ENCODE results near the gene LCMT2. TPM values are rescaled to one million over a fixed set of nuclear protein-coding genes. Genes with fewer than 3 reads are reported as not detected.

Gene LCMT2
- total RNA-seq, result 1 to 10 TPM; 5.2 to 8.1 (median 6.7) TPM

GRCh38 chr15:43329960-43330779 lies at the start of gene LCMT2:
TSS of gene LCMT2 (minus strand) at chr15:43330573. CDS start at chr15:43330489, 84 bp downstream.
- DNase-seq, result peak; percentile 60
- TF ChIP-seq CTCF (IDR thresholded peaks at IDR 0.05) (peak in 1 of 6 experiments; percentile 23), POLR2A (IDR thresholded peaks at IDR 0.05) (peak in 2 of 4 donors; percentile 36 to 66)
- H3K27ac ChIP-seq, result peak within 1 kb of the TSS; percentile 85 to 97 (median 94)
- WGBS, 2 donors, result 0 to 1% methylated on average over 7 to 15 of the region's 86 CpGs
- H3K27me3 ChIP-seq, result no peaks in the 10 kb centered on the region
- no peaks in the 10 kb centered on the region for H3K9me3 ChIP-seq
- intact Hi-C loops (cut with DNase I), result no loop called here
- H3K36me3 ChIP-seq, result peaks cover 0 to 3% (median 0%) of the 10 kb centered on the region in 3 donors
- H3K4me1 ChIP-seq, result peaks cover 16 to 24% (median 19%) of the 10 kb centered on the region in 3 donors
- H3K4me3 ChIP-seq, result peak within 1 kb of the TSS; percentile 61 to 84 (median 76)

GRCh38 chr15:43378601-43379000 lies 48.2 kb upstream of the LCMT2 start:
- H3K27me3 ChIP-seq, result no peaks in the 10 kb centered on the region
- peaks cover 0 to 73% (median 0%) of the 10 kb centered on the region in 3 donors for H3K36me3 ChIP-seq
- no peaks in the 10 kb centered on the region for H3K9me3 ChIP-seq
- H3K4me1 ChIP-seq, result no peaks in the 10 kb centered on the region
- no peak overlapping the region for H3K4me3 ChIP-seq
- intact Hi-C loops (cut with DNase I), result no loop called here
- TF ChIP-seq CTCF (IDR thresholded peaks at IDR 0.05) (no peak), POLR2A (IDR thresholded peaks at IDR 0.05) (no peak)
- DNase-seq, result no peak
- no peak overlapping the region for H3K27ac ChIP-seq

GRCh38 chr15:43376017-43376705 lies 45.8 kb upstream of the LCMT2 start:
- intact Hi-C loops (cut with DNase I), result no loop called here
- TF ChIP-seq CTCF (IDR thresholded peaks at IDR 0.05) (peak; percentile 25 to 58 (median 42)), POLR2A (IDR thresholded peaks at IDR 0.05) (no peak)
- DNase-seq, result no peak
- Histone ChIP-seq H3K27ac (no peak overlapping the region), H3K27me3 (no peaks in the 10 kb centered on the region), H3K36me3 (peaks cover 0 to 49% (median 0%) of the 10 kb centered on the region in 3 donors), H3K4me3 (no peak overlapping the region), H3K9me3 (no peaks in the 10 kb centered on the region), H3K4me1 (peaks cover 6 to 16% (median 8%) of the 10 kb centered on the region in 3 donors)
- 77 to 83% methylated on average over 13 of the region's 13 CpGs for WGBS, 2 donors

- peak within 1 kb of the TSS; percentile 79 to 95 (median 89) for H3K4me3 ChIP-seq
- peaks cover 15 to 46% (median 21%) of the 10 kb centered on the region in 3 donors for H3K4me1 ChIP-seq
- TF ChIP-seq POLR2A (IDR thresholded peaks at IDR 0.05) (peak in 1 of 4 donors; percentile 20), CTCF (IDR thresholded peaks at IDR 0.05) (peak in 5 of 6 experiments; percentile 4 to 40 (median 18))
- peaks cover 0 to 19% (median 4%) of the 10 kb centered on the region in 3 donors for H3K36me3 ChIP-seq
- H3K9me3 ChIP-seq, result no peaks in the 10 kb centered on the region
- DNase-seq, result no peak
- peak within 1 kb of the TSS; percentile 78 to 90 (median 83) for H3K27ac ChIP-seq
- 7 to 9% methylated on average over 11 to 13 of the region's 66 CpGs for WGBS, 2 donors
- H3K27me3 ChIP-seq, result no peaks in the 10 kb centered on the region
- intact Hi-C loops (cut with DNase I), result no loop called here
Observed at GRCh38 chr15:43370975-43371974, 40.9 kb upstream of the LCMT2 start, which contains the start of the genes TUBGCP4 and ZSCAN29. TSS of gene TUBGCP4 (plus strand) at chr15:43371101. CDS start at chr15:43371355, 254 bp downstream. TSS of gene ZSCAN29 (minus strand) at chr15:43371043. CDS start at chr15:43369913, 1,130 bp downstream.
